Retinal pigment epithelial cell (primary cell): ENCODE measurements around the gene DHX36.

Source experiments
- DNase-seq: peaks from one replicate; pipeline ENCODE4 v3.0.0-alpha.2; 2010; ENCODE audit warnings: low read depth
- H3K4me3 ChIP-seq: 2 replicates; pipeline ENCODE4 v1.5.1; 2011; ENCODE audit warnings: mild to moderate bottlenecking, low read length, control low read depth, moderate library complexity
- CTCF ChIP-seq: conservative IDR thresholded peaks from 2 replicates; pipeline ENCODE4 v1.5.1; 2011; ENCODE audit warnings: low read depth, low read length, control low read depth, inconsistent platforms

DHX36 gene

GRCh38 chr3:154228561-154229216 is 95.6 kb downstream of the DHX36 start:
- TF ChIP-seq CTCF = no peak

GRCh38 chr3:154227531-154227930 is 96.8 kb downstream of the DHX36 start:
- no peak for DNase-seq
- no peak overlapping the region for H3K4me3 ChIP-seq
- TF ChIP-seq CTCF = no peak

More at GRCh38 chr3:154228561-154229216, 95.6 kb downstream of the DHX36 start:
- no peak overlapping the region for H3K4me3 ChIP-seq
- DNase-seq = no peak

- H3K4me3 ChIP-seq = no peak overlapping the region
- TF ChIP-seq CTCF = no peak
- DNase-seq = no peak
These were observed 98.8 kb downstream of the DHX36 start for GRCh38 chr3:154225536-154225935.

- no peak overlapping the region for H3K4me3 ChIP-seq
- DNase-seq = no peak
- TF ChIP-seq CTCF = no peak
These were observed 99.4 kb downstream of the DHX36 start for GRCh38 chr3:154224866-154225265.

- no peak for DNase-seq
- H3K4me3 ChIP-seq = no peak overlapping the region
- no peak for TF ChIP-seq CTCF
These were observed 99.9 kb downstream of the DHX36 start for GRCh38 chr3:154224366-154224765.

GRCh38 chr3:154223519-154223918 is 100.8 kb downstream of the DHX36 start:
- TF ChIP-seq CTCF = no peak
- no peak for DNase-seq

More at GRCh38 chr3:154223519-154223918, 100.8 kb downstream of the DHX36 start:
- H3K4me3 ChIP-seq = no peak overlapping the region
